ENCODE measurements around the gene IFFO2.

- TF ChIP-seq CTCF (IDR thresholded peaks at IDR 0.05) (no peak), POLR2A (IDR thresholded peaks at IDR 0.05) (no peak)
Measured at GRCh38 chr1:18878538-18879214, 77.8 kb downstream of the IFFO2 start.

Data from transverse colon (tissue), 3 donors.